ENCODE measurements around the gene HS3ST5.
"Not testable (repeated sequence)": the region's sequence is repeated elsewhere in the genome, so short reads cannot be mapped to it uniquely, and the experiment has no call there.

Gene HS3ST5

DNA sequence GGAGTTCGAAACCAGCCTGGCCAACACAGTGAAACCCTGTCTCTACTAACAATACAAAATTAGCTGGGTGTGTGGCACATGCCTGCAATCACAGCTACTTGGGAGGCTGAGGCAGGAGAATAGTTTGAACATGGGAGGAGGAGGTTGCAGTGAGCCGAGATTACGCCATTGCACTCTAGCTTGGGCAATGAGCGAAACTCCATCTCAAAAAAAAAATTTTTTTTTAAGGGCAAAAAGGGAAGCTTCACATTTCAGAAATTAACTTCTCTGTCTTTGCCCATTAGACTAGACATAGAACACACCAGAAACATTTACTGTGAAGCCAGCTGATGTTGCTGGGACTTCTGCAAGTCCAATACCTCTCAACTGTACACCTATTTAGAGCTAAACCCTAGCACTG lies 281.1 kb downstream of the HS3ST5 start:
- no peak overlapping the region for H3K4me3 ChIP-seq
- no peaks in the 10 kb centered on the region for H3K36me3 ChIP-seq (ENCODE audit: insufficient read depth, low read length)
- no peak for DNase-seq (ENCODE audit: low read depth, low spot score)
- TF ChIP-seq POLR2AphosphoS5 (IDR thresholded peaks at IDR 0.05; ENCODE audit: borderline replicate concordance, low read depth, low read length) (no peak), EZH2 (IDR thresholded peaks at IDR 0.05) (no peak), FOXP2 (optimal IDR thresholded peaks at IDR 0.05; ENCODE audit: control extremely low read depth, extremely low read length, insufficient read depth) (no peak)
- no peaks in the 10 kb centered on the region for H3K9me3 ChIP-seq (ENCODE audit: low read depth, low read length)
- H3K9ac ChIP-seq (ENCODE audit: insufficient read length): no peak overlapping the region
- no peak overlapping the region for H3K27ac ChIP-seq

- DNase-seq (ENCODE audit: low read depth, low spot score): no peak
- H3K9ac ChIP-seq (ENCODE audit: insufficient read length): no peak overlapping the region
- no peak overlapping the region for H3K4me3 ChIP-seq
- H3K9me3 ChIP-seq (ENCODE audit: low read depth, low read length): no peaks in the 10 kb centered on the region
- H3K27ac ChIP-seq: no peak overlapping the region
- TF ChIP-seq POLR2AphosphoS5 (IDR thresholded peaks at IDR 0.05; ENCODE audit: borderline replicate concordance, low read depth, low read length) (no peak), FOXP2 (optimal IDR thresholded peaks at IDR 0.05; ENCODE audit: control extremely low read depth, extremely low read length, insufficient read depth) (no peak), EZH2 (IDR thresholded peaks at IDR 0.05) (no peak)
- no peaks in the 10 kb centered on the region for H3K36me3 ChIP-seq (ENCODE audit: insufficient read depth, low read length)
These were observed 281.7 kb downstream of the HS3ST5 start for GRCh38 chr6:114061116-114061515.

DNA sequence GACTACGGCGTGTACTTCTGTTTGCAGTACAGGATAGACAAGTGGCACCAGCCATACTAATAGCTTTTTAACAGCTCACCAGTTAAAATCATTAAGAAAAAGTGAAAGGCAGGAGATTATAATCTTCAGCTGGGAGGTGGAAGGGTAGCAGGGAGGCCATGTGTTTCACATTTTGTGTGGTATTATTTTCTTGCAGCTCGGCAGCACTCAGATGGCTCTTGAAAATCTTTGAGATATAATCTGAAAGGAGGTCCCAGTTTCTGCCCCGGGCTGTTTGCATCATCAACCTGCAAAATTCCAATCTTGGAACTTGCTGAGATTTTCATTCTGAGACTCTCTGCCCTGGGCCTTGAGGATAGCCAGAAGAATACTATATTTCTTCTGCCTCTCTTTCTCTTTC lies 284.4 kb downstream of the HS3ST5 start:
- DNase-seq (ENCODE audit: low read depth, low spot score): peak; percentile 88
- H3K36me3 ChIP-seq (ENCODE audit: insufficient read depth, low read length): no peaks in the 10 kb centered on the region

DNA sequence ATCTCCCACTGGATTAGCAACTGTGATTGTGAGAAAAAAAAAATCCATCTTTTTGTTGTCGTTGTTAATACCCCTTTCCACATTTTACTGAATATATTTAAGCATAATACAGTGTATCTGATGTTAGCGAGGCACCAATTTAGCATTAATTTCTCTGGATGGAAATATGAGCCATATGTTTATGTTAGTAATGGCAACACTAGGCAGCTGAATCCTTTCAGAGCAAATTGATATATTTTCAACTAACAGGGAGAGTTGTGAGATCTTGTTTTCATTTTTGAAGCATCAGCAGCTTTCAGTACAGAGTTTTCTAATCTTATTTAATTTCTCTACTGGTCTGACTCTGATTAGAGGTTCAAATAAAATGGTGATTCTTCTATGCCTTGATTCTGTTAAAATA lies 287.1 kb downstream of the HS3ST5 start:
- no peak for DNase-seq (ENCODE audit: low read depth, low spot score)
- H3K36me3 ChIP-seq (ENCODE audit: insufficient read depth, low read length): no peaks in the 10 kb centered on the region
- no peak overlapping the region for H3K4me3 ChIP-seq
- H3K9me3 ChIP-seq (ENCODE audit: low read depth, low read length): no peaks in the 10 kb centered on the region
- no peak for TF ChIP-seq EZH2 (IDR thresholded peaks at IDR 0.05)
- H3K27ac ChIP-seq: peak overlapping the region; percentile 52; the same call in 1 of the 2 replicates
- H3K9ac ChIP-seq (ENCODE audit: insufficient read length): no peak overlapping the region

More for the DNA sequence above, 284.4 kb downstream of the HS3ST5 start:
- peak; percentile 39; the same call in 1 of the 2 replicates for TF ChIP-seq POLR2AphosphoS5 (IDR thresholded peaks at IDR 0.05; ENCODE audit: borderline replicate concordance, low read depth, low read length)
- TF ChIP-seq FOXP2 (optimal IDR thresholded peaks at IDR 0.05; ENCODE audit: control extremely low read depth, extremely low read length, insufficient read depth): no peak
- H3K27ac ChIP-seq: peak overlapping the region; percentile 69
- no peak overlapping the region for H3K9ac ChIP-seq (ENCODE audit: insufficient read length)
- H3K9me3 ChIP-seq (ENCODE audit: low read depth, low read length): no peaks in the 10 kb centered on the region
- peak overlapping the region; percentile 47 for H3K4me3 ChIP-seq

- Histone ChIP-seq H3K27ac (peak overlapping the region; percentile 52; the same call in 1 of the 2 replicates), H3K4me3 (no peak overlapping the region), H3K9ac (ENCODE audit: insufficient read length) (no peak overlapping the region), H3K36me3 (ENCODE audit: insufficient read depth, low read length) (no peaks in the 10 kb centered on the region), H3K9me3 (ENCODE audit: low read depth, low read length) (no peaks in the 10 kb centered on the region)
- DNase-seq (ENCODE audit: low read depth, low spot score): no peak
- TF ChIP-seq FOXP2 (optimal IDR thresholded peaks at IDR 0.05; ENCODE audit: control extremely low read depth, extremely low read length, insufficient read depth) (no peak), EZH2 (IDR thresholded peaks at IDR 0.05) (no peak), POLR2AphosphoS5 (IDR thresholded peaks at IDR 0.05; ENCODE audit: borderline replicate concordance, low read depth, low read length) (no peak)
These were observed 287.5 kb downstream of the HS3ST5 start for GRCh38 chr6:114055349-114055748.

GRCh38 chr6:114053791-114054190 lies 289.0 kb downstream of the HS3ST5 start:
- Histone ChIP-seq H3K36me3 (ENCODE audit: insufficient read depth, low read length) (no peaks in the 10 kb centered on the region), H3K27ac (no peak overlapping the region), H3K9me3 (ENCODE audit: low read depth, low read length) (no peaks in the 10 kb centered on the region), H3K9ac (ENCODE audit: insufficient read length) (no peak overlapping the region), H3K4me3 (no peak overlapping the region)
- TF ChIP-seq POLR2AphosphoS5 (IDR thresholded peaks at IDR 0.05; ENCODE audit: borderline replicate concordance, low read depth, low read length): no peak
- TF ChIP-seq EZH2 (IDR thresholded peaks at IDR 0.05): no peak
- no peak for TF ChIP-seq FOXP2 (optimal IDR thresholded peaks at IDR 0.05; ENCODE audit: control extremely low read depth, extremely low read length, insufficient read depth)
- DNase-seq (ENCODE audit: low read depth, low spot score): no peak

GRCh38 chr6:114052141-114052540 lies 290.7 kb downstream of the HS3ST5 start:
- no peaks in the 10 kb centered on the region for H3K36me3 ChIP-seq (ENCODE audit: insufficient read depth, low read length)
- TF ChIP-seq EZH2 (IDR thresholded peaks at IDR 0.05): no peak
- no peak for TF ChIP-seq POLR2AphosphoS5 (IDR thresholded peaks at IDR 0.05; ENCODE audit: borderline replicate concordance, low read depth, low read length)
- no peak for TF ChIP-seq FOXP2 (optimal IDR thresholded peaks at IDR 0.05; ENCODE audit: control extremely low read depth, extremely low read length, insufficient read depth)
- H3K4me3 ChIP-seq: no peak overlapping the region
- H3K27ac ChIP-seq: no peak overlapping the region
- no peaks in the 10 kb centered on the region for H3K9me3 ChIP-seq (ENCODE audit: low read depth, low read length)
- no peak for DNase-seq (ENCODE audit: low read depth, low spot score)
- no peak overlapping the region for H3K9ac ChIP-seq (ENCODE audit: insufficient read length)

- no peak overlapping the region for H3K27ac ChIP-seq
- no peak for TF ChIP-seq POLR2AphosphoS5 (IDR thresholded peaks at IDR 0.05; ENCODE audit: borderline replicate concordance, low read depth, low read length)
- TF ChIP-seq FOXP2 (optimal IDR thresholded peaks at IDR 0.05; ENCODE audit: control extremely low read depth, extremely low read length, insufficient read depth): no peak
- TF ChIP-seq EZH2 (IDR thresholded peaks at IDR 0.05): no peak
- no peak for DNase-seq (ENCODE audit: low read depth, low spot score)
- H3K36me3 ChIP-seq (ENCODE audit: insufficient read depth, low read length): no peaks in the 10 kb centered on the region
- H3K9me3 ChIP-seq (ENCODE audit: low read depth, low read length): no peaks in the 10 kb centered on the region
- no peak overlapping the region for H3K9ac ChIP-seq (ENCODE audit: insufficient read length)
- no peak overlapping the region for H3K4me3 ChIP-seq
These were observed 291.8 kb downstream of the HS3ST5 start for GRCh38 chr6:114051031-114051430.

- DNase-seq (ENCODE audit: low read depth, low spot score): no peak
- no peak for TF ChIP-seq FOXP2 (optimal IDR thresholded peaks at IDR 0.05; ENCODE audit: control extremely low read depth, extremely low read length, insufficient read depth)
- TF ChIP-seq EZH2 (IDR thresholded peaks at IDR 0.05): no peak
- no peak for TF ChIP-seq POLR2AphosphoS5 (IDR thresholded peaks at IDR 0.05; ENCODE audit: borderline replicate concordance, low read depth, low read length)
- Histone ChIP-seq H3K36me3 (ENCODE audit: insufficient read depth, low read length) (no peaks in the 10 kb centered on the region), H3K9ac (ENCODE audit: insufficient read length) (no peak overlapping the region), H3K9me3 (ENCODE audit: low read depth, low read length) (no peaks in the 10 kb centered on the region), H3K4me3 (no peak overlapping the region), H3K27ac (no peak overlapping the region)
These were observed 293.4 kb downstream of the HS3ST5 start for GRCh38 chr6:114049367-114049966.

DNA sequence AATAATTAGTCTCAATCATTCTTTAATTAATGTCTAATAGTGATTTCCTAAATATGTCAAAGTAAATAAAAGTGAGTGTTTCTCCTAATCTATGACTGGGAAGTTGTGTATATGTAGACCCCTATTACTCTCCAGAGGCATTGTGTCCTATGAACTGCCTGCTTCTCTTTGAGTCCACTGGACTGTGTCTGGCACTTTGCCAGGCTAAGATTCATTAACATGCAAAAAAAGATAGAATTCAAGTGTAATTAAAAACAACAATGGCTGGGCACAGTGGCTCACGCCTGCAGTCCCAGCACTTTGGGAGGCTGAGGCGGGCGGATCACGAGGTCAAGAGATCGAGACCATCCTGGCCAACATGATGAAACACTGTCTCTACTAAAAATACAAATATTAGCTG lies 298.3 kb downstream of the HS3ST5 start:
- H3K9ac ChIP-seq (ENCODE audit: insufficient read length): not testable (repeated sequence)

More for the DNA sequence above, 298.3 kb downstream of the HS3ST5 start:
- H3K9me3 ChIP-seq (ENCODE audit: low read depth, low read length); H3K36me3 ChIP-seq (ENCODE audit: insufficient read depth, low read length); H3K4me3 ChIP-seq; DNase-seq (ENCODE audit: low read depth, low spot score); H3K27ac ChIP-seq: not testable (repeated sequence)
